HG03039 (cell line): ENCODE measurements around the gene TEX48.

Experiments used
- ATAC-seq: cut with Tn5 transposase; IDR thresholded peaks from one replicate; pipeline ENCODE4 v1.9.1; 2021; ENCODE audit warnings: mild to moderate bottlenecking, moderate library complexity; ENCODE audit not compliant: unreplicated experiment

The TEX48 gene

DNA sequence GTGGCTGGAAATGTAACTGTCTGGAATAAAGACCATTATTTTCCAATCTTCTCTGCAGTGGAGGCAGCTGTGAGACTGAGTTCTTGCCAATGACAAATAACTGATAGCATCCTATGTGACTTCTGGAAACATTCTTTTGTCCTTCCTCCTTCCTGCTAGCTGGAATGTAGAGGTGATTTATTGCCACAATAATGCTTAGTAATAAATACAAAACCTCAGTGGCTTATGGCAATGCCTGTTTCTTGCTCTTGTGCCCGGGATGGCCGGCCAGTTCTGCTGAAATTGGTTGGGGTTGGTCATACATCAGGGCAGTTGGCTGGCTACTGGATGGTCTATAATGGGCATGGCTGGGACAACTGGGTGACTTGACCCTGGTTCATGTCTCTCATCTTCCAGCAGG, 12.2 kb upstream of the TEX48 start:
- no peak for ATAC-seq

DNA sequence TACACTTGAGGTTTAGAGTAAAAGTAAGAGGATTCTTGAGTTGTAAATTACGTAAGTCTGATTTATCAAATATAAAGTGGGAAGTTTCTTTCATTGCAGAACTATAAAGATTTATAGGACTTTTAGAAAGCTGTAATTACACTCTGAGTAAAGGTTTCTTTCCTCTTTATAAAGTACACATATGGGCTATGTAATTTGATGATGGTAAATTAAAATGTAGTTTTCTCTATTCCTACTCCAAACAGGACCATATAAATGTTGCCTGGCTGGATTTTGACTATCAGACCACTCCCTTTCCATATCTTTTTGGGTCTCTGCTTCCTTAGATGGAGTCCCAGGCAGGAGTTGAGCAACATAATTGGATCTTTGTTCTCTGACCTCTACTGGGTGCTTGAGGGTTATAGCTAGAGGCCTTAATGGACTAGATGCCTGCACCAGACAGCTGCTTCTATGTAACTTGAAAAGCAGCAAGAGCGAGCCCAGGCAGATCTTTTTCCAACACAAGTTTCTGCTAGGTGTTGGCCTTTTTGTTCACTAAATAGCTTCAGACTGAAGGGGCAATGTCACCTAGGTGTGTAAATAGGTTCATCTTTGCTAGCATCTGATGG, 11.4 kb upstream of the TEX48 start:
- ATAC-seq, result no peak

DNA sequence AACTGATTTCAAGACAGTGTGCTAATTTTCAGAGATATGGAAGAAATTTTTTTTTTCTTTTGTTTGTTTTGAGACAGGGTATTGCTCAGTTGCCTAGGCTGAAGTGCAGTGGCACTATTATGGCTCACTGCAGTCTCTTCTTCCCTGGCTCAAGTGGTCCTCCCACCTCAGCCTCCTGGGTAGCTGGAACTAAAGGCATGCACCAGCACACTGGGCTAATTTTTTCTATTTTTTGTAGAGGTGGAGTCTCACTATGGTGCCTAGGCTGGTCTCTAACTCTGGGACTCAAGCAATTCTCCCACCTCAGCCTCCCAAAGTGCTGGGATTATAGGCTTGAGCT, 9.9 kb upstream of the TEX48 start:
- no peak for ATAC-seq

DNA sequence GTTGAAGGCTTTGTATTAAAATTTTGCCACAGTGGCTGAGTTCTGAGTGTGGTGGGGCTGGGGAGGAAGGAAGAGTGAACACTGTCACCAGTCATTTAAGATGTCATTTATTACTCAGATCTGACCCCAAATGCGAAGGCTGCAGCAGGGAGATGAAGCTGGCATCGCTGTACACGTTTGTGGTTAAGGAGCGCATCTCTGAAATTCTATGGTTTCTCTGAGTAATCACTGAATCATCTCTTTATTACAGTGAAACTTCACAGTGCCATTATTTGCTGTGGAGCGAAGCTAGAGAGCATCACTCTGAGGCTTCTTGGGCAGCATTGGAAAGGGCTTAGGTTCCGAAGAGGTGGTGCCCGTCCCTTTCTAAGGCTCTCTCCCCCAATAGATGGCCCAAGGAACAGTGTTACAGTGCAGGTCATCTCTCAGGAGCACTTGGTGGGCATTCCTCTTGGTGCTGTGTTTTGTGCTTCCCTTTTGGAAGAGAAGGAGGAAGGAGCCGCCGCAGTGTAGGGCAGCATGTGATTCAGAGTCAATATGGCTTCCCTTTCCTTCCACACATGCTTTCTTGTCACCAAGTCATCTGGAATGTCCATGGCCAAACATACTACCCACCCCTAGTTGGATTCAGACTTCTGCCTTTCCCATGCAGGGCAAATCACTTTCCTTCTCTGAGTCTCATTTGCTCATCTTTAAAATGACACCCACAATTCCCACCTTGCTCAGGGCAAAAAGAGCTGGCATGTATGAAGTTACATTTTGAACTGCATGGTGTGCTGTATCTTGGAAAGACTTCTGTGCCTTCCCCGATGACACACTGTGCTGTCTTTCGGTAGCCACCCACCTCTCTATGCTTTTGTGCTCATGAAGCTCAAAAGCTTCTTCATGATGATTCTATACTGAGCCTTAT, 9.3 kb upstream of the TEX48 start:
- ATAC-seq, result peak; percentile 65

DNA sequence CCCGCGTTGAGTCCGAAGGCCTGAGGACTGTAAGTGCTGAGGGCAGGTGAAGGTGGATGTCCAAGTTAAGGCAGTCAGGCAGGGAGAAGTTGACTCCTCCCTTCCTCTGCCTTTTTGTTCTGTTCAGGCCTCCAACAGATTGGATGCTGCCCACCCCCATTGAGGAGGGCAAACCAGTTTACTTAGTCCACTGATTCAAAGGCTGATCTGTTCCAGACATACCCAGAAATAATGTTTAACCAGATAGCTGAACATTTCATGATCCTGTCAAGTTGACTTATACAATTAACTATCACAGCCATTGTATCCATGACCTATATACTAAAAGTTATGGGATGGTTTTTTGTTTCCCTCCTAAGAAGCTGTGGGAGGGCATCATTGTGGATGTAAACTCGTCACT, 8.3 kb upstream of the TEX48 start:
- ATAC-seq, result no peak

DNA sequence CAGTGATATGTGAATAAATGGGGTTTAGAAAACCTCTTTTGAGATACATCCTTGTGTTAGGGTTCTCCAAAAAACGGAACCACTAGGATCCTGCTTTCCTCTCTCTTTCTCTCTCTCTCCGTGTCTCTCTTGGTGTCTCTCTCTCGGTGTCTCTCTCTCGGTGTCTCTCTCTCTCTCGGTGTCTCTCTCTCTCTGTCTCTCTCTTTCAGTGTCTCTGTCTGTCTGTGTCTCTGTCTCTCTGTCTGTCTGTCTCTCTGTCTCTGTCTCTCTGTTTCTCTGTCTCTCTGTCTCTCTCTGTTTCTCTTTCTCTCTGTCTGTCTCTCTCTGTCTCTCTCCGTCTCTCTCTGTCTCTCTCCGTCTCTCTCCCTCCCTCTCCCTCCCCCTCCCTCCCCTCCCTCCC, 7.8 kb upstream of the TEX48 start:
- no peak for ATAC-seq

DNA sequence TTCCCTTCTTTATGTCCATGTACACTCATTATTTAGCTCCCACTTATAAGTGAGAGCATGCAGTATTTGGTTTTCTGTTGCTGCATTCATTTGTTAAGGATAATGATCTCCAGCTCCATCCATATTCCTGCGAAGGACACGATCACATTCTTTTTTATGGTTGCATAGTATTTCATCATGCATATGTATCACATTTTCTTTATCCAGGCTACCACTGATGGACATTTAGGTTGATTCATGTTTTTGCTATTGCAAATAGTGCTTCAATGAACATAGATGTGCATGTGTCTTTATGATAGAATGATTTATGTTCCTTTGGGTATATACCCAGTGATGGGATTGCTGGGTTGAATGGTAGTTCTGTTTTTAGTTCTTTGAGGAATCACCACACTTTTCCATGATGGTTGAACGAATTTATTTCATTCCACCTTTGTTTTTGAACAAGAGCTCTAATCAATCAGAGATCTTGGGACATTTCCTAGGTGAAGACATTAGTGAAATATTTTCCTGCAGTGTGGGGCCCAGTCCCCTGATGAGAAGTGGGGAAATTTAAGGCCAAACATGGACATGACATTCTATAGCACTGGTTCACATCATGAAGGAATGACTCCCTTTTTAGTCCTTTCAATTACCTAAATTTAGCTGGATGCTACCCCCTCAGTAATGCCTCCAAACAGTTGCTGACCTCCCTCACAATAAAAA, 7.1 kb upstream of the TEX48 start:
- no peak for ATAC-seq

DNA sequence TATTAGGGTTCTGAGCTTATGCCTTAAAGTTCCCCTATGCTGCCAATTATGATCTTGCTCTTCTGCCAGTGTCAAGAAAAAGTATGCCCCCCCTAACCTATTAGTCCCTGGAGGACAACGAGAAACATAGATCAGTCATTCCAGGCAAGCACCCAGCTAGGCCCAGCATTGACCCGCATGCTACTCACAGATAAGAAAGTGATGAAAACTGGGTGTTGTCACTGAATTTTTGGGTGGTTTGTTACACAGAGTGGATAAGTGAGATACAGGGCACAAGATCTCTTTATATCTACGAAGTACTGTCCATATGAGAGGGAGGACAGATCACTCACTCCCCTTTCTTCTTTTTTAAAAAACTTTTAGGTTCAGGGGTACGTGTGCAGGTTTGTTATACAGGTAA, 6.4 kb upstream of the TEX48 start:
- no peak for ATAC-seq

DNA sequence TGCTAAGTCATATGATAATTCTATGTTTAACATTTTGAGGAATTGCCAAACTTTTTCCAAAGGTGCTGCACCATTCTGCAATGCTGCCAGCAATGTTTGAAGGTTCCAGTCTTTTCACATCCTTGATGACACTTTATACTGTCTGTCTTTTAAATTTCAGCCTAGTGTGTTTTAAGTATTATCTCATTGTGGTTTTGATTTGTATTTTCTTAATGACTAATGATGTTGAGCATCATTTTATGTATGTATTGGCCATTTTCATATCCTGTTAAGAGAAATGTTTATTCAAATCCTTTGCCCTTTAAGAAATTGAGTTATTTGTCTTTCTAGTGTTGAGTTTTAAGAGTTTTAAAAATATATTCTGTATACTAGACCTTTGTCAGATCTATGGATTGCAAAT, 5.0 kb upstream of the TEX48 start:
- ATAC-seq, result no peak

DNA sequence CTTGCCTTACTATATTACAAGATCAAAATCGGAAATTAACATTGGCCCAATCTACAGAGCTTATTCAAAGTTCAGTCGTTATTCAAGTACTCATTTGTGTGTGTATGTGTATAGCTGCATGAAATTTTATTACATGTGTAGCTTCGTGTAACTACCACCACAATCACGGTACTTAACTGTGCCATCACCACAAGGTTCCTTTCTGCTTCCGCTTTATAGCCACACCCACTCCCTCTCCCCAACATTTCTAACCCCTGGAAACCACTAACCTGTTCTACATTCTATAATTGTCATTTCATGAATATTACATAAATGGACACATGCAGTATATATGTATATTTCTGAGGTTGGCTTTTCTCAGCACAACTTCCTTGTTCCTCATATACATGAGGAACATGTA, 4.0 kb upstream of the TEX48 start:
- no peak for ATAC-seq

DNA sequence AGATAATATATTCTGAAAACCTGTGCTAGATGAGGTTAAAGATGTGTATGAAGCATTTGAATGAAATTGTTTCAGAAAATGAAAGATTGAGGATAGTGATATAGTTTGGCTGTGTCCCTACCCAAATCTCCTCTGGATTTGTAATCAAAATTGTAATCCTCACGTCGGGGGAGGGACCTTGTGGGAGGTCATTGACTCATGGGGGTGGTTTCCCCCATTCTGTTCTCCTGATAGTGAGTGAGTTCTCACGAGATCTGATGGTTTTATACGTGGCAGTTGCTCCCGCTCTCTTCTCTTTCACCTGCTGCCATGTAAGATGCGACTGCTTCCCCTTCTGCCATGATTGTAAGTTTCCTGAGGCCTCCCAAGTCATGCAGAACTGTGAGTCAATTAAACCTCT, 2.0 kb upstream of the TEX48 start:
- ATAC-seq, result no peak

DNA sequence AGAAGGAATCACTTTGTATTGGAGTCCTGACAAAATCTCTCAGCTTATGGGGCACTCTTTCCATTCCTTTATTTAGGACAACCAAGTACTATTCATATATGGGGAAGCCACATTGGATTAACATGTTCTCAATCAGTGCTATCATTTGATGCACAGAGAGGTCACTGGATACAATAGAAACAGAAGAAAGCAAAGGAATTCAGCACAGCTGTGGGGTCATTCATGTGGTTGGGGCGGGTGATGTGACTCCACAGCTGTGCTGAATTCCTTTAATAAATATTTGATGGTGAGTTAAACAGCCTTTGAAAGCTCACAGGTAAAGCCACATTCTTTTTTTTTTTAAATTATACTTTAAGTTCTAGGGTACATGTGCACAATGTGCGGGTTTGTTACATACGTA, 854 bp upstream of the TEX48 start:
- ATAC-seq, result no peak

DNA sequence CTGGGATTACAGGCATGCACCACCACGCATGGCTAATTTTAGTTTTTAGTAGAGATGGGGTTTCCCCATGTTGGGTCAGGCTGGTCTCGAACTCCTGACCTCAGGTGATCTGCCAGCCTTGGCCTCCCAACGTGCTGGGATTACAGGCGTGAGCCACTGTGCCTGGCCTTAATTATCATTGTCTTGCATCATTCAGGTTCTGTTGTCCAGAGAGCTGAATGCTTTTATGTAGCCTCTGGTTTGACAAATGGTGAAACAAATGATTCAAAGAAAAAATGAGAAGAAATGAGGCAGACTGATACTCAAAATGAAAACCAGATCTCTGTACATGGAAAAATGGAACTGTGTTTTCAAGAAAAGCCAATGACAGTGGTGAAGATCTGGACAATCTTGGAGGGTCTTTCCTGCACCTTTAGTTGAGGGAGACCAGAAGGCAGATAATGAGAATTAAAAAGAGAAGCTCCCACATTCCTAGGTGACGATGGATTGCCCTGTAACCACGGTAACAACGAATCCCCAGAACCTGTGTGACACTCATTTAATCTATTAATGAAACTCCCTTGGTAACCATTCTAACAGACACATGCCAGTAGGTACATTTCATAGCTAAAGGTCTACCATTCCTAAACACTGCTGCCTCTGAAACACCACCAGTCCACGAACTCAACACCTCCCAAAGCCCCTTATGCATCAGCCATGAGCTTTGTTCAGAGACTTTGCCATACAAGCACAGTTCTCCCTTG, 1.6 kb downstream of the TEX48 start:
- no peak for ATAC-seq

DNA sequence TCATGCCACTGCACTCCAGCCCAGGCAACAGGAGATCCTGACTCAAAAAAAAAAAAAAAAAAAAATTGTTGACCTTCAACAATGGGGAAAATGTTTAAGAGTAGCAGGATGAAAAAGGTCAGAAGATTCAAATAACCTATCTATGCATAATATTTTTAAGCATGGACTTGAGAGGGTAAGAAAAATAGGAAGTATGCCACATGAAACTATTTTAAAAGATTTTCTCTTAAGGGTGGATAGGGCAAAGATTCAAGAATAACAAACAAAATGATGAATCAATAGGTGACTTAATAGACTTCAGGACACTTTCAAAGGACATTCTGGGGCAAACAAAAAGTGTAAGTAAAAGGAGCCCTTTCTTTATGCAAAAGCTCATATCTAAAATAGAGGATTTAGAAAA, 3.2 kb downstream of the TEX48 start:
- ATAC-seq, result no peak

DNA sequence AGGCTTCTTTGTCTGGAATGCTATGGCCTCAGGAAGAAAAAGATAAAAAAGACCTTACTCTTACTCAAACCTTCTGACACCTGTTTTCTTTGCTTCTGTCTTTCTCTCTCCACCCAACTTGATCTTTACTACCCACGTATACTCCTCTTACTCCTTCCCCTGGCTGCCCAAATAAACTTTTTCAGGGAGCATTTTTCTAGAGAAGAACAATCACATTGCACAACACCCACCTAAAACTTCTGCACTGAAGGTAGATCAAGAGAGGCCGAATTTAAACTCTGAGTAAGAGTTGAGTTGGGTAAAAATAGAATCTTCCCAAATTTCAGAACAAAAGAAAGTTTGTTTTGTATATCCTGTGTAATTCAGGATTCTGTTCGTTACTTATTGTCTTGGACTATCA, 3.9 kb downstream of the TEX48 start:
- ATAC-seq, result no peak

DNA sequence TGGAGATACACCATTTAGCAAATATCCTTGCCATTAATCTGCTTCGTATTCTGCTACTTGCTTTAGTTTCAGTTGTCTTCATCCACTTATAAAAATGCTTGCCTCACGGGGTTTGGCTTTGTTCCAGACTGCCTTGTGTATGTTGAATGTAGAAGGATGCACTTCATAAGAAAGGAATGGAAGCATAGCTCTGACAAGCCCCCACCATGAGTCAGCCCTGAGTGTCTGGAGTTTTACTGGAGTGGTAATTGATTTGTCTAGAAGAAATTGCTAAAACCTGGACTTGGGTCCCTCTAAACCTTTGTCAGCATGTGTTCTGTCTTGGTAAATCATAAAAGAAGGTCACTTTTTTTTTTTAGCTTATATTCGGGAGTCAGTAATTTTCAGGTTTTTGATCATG, 4.6 kb downstream of the TEX48 start:
- ATAC-seq, result no peak

DNA sequence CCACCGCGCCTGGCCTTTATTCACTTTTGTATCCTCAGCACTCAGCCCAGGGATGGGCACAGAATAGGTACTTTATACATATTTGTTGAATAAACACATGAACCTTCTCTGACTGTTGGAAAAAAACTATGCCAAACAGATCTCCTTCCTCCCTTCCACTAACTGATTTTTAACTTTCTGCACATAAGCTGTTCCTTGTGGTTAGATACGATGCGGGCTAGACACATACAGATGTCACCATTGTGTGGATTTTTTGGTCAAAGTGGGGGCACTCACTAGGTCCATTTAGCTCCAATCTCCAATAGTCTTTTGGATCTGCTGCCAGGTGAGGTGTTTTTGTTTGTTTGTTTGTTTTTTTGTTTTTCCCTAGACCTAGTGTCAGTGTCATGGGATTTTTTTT, 5.1 kb downstream of the TEX48 start:
- no peak for ATAC-seq

DNA sequence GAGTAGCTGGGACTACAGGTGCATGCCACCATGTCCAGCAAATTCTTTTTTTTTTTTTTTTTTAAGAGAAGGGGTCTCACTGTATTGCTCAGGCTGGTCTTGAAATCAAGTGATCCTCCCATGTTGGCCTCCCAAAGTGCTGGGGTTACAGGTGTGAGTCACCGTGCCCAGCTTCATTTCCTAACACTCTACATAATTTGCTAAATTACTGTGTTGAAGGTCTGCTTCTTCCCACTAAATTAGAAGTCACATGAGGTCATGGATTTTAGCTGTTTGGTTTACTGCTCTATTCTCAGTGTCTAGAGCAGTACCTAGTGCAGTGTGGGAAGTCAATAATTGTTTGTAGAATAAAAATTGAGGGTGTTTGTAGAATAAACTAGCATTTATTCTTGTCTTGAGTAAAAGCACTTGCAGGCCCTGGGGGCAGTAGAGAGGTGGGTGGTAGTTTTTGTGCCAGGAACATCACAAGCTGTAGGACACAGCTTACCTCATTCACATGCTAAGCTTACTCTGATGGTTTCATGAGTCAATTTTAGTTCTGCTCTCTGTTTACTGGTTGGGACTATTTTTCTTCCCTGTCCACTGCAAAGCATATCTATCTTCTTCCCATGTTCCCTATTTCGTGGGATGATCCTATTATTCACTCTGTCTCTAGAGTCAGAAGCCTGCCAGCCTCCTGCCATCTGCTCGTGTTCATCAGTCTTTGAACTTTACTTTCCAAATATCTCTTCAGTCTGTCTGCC, 7.0 kb downstream of the TEX48 start:
- no peak for ATAC-seq

DNA sequence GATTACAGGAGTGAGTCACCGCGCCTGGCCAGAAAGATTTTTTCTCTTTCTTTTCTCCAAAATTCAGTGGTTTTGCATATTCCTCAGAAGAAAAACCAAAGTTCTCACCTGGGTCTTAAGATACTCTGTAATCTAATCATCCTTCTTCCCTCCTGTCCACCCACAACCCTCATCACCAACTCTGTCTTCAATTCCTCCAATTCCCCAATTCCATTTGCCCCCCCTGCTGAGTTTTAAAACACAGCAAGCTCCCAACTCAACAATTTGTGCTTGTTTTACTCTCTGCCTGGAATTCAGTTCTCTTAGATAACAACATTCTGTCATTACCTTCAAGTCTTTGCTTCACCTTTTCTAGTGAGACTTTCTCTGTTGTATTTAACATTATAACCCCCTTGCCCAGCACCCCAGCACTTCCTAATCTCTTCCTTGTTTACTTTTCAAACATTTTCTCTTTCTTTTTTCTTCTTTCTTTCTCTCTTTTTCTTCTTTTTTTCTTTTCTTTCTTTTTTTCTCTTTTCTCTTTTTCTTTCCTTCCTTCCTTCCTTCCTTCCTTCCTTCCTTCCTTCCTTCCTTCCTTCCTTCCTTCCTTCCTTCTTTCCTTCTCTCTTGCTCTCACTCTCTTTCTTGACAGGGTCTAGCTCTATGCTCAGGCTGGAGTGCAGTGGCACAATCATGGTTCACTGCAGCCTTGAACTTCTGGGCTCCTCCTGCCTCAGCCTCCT, 7.8 kb downstream of the TEX48 start:
- ATAC-seq, result no peak

DNA sequence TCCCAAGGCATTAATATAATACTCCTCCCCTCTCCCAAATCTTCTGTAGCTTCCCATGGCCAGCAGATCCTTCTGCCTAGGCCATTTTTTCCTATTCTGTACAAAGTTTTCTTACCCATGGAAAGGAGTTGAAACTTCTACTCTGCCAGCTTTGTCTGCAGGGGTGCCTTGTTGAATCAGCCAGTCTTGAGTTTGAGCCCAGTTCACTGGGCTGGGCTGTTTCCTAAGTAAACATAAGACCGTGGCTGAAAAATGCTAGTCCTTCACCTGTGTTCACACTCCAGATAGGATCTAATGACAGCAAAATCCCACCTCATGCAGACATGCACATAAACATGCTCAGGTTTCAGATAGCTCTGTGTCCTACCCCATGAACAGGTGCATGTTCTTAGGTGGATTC, 10.4 kb downstream of the TEX48 start:
- no peak for ATAC-seq
